AG09309 (cell line): ENCODE results near the gene SURF2.

Source experiments
- DNase-seq: peaks from one replicate; pipeline ENCODE4 v3.0.0-alpha.2; 2010; ENCODE audit warnings: low read depth
- H3K4me3 ChIP-seq: 2 replicates; pipeline ENCODE4 v1.5.1; 2011; ENCODE audit warnings: mild to moderate bottlenecking, low read depth, low read length, moderate library complexity; ENCODE audit not compliant: control insufficient read depth
- CTCF ChIP-seq: IDR thresholded peaks from 2 replicates; pipeline ENCODE4 v1.5.1; 2011; ENCODE audit warnings: mild to moderate bottlenecking, low read depth, low read length, inconsistent platforms; ENCODE audit not compliant: insufficient read depth, control insufficient read depth; ENCODE audit errors: missing control alignments

The SURF2 gene

GRCh38 chr9:133335924-133336811 is 20.2 kb upstream of the SURF2 start, which contains the start of gene SURF6:
Gene SURF6, minus strand, starts transcription at chr9:133336188. Its CDS starts 56 bp downstream, at chr9:133336132.
- peak; percentile 45 for DNase-seq
- no peak for TF ChIP-seq CTCF
- H3K4me3 ChIP-seq = peak within 1 kb of the TSS; percentile 70

- TF ChIP-seq CTCF = no peak
- DNase-seq = no peak
- H3K4me3 ChIP-seq = no peak overlapping the region
Measured at GRCh38 chr9:133339641-133340040, 16.7 kb upstream of the SURF2 start.

- no peak for TF ChIP-seq CTCF
- no peak for DNase-seq
- no peak overlapping the region for H3K4me3 ChIP-seq
Measured at GRCh38 chr9:133340256-133340655, 16.1 kb upstream of the SURF2 start.

- no peak overlapping the region for H3K4me3 ChIP-seq
- DNase-seq = no peak
- no peak for TF ChIP-seq CTCF
Measured at GRCh38 chr9:133340916-133341315, 15.4 kb upstream of the SURF2 start.

- no peak overlapping the region for H3K4me3 ChIP-seq
- TF ChIP-seq CTCF = no peak
- DNase-seq = no peak
Measured at GRCh38 chr9:133341369-133342068, 14.8 kb upstream of the SURF2 start.

GRCh38 chr9:133342069-133342406 is 14.3 kb upstream of the SURF2 start:
- no peak for TF ChIP-seq CTCF
- H3K4me3 ChIP-seq = no peak overlapping the region
- no peak for DNase-seq
